Caco-2 (cell line): ENCODE results near the gene RNF13. TPM values are rescaled to one million over a fixed set of nuclear protein-coding genes. Genes with fewer than 3 reads are reported as not detected.

Source experiments
- BruUV-seq: library from RNA; stranded (reverse); fragments of 400-500 nt; replicated peaks from 2 replicates; lab custom pipeline; 2021; lab: Mats Ljungman, UMichigan
- CTCF ChIA-PET: fragments of 300-600 bp; sonication (Branson Sonifier 250); formaldehyde crosslinking; loops from one replicate; lab custom pipeline; 2022; ENCODE audit warnings: antibody characterized with exemption; lab: Charles Lee
- POLR2A ChIA-PET: fragments of 300-600 bp; sonication (Branson Sonifier 250); formaldehyde crosslinking; loops from one replicate; lab custom pipeline; 2022; ENCODE audit warnings: antibody characterized with exemption; lab: Charles Lee
- DNase-seq, 2 experiments: peaks; one replicate each; pipeline versions ENCODE4 v3.0.0 to v3.0.0-alpha.2; 2020 to 2022
- H3K27me3 ChIP-seq: replicated peaks from 2 replicates; pipeline ENCODE4 v1.6.0; 2011; ENCODE audit warnings: low read length; ENCODE audit not compliant: control insufficient read depth, insufficient read depth
- H3K36me3 ChIP-seq: 2 replicates; pipeline ENCODE4 v1.5.1; 2011; ENCODE audit warnings: low read length; ENCODE audit not compliant: control insufficient read depth, insufficient read depth
- H3K4me1 ChIP-seq: fragments of 250-450 bp; sonication (Bioruptor Pico); 2 replicates; pipeline ENCODE4 v1.5.1; 2020; ENCODE audit warnings: mild to moderate bottlenecking
- H3K4me3 ChIP-seq: 2 replicates; pipeline ENCODE4 v1.5.1; 2011; ENCODE audit warnings: low read depth, mild to moderate bottlenecking, control low read depth, low read length
- H3K9me3 ChIP-seq: fragments of 250-450 bp; sonication (Bioruptor Pico); 2 replicates; pipeline ENCODE4 v1.5.1; 2020; ENCODE audit warnings: mild to moderate bottlenecking, moderate library complexity
- H3K27ac Mint-ChIP-seq: one replicate; pipeline ENCODE4 v1.8.0; 2022; ENCODE audit warnings: mixed read lengths; ENCODE audit not compliant: unreplicated experiment
- H3K27me3 Mint-ChIP-seq: one replicate; pipeline ENCODE4 v1.8.0; 2022; ENCODE audit warnings: mixed read lengths; ENCODE audit not compliant: insufficient read depth, unreplicated experiment
- H3K36me3 Mint-ChIP-seq: one replicate; pipeline ENCODE4 v1.8.0; 2022; ENCODE audit warnings: mild to moderate bottlenecking, mixed read lengths; ENCODE audit not compliant: insufficient read depth, unreplicated experiment
- H3K4me1 Mint-ChIP-seq: one replicate; pipeline ENCODE4 v1.8.0; 2022; ENCODE audit warnings: low read depth, mixed read lengths; ENCODE audit not compliant: unreplicated experiment
- H3K4me3 Mint-ChIP-seq: one replicate; pipeline ENCODE4 v1.8.0; 2022; ENCODE audit warnings: mild to moderate bottlenecking, moderate library complexity, mixed read lengths; ENCODE audit not compliant: unreplicated experiment
- H3K9me3 Mint-ChIP-seq: one replicate; pipeline ENCODE4 v1.8.0; 2022; ENCODE audit warnings: mixed read lengths; ENCODE audit not compliant: unreplicated experiment
- CTCF ChIP-seq, 2 experiments: fragments of 200-600 bp in 1 of 2; IDR thresholded peaks; 1 replicate in 1 of 2; 2 replicates in 1 of 2; pipeline versions ENCODE4 v1.5.1 to v1.8.0; 2011 to 2022; ENCODE audit warnings: antibody characterized with exemption in 1 of 2, control low read depth in 1 of 2, inconsistent platforms in 1 of 2, low read depth in 1 of 2, low read length in 1 of 2, mild to moderate bottlenecking in 1 of 2, moderate library complexity in 1 of 2; ENCODE audit not compliant: insufficient read depth in 1 of 2, severe bottlenecking in 1 of 2, unreplicated experiment in 1 of 2
- intact Hi-C: fragments of 100-400 bp; cut with micrococcal nuclease; formaldehyde crosslinking; loops from one replicate; pipeline ENCODE4 v1.10.0; 2022; ENCODE audit not compliant: unreplicated experiment
- total RNA-seq: library from RNA; stranded (reverse); gene quantifications from 2 replicates; pipeline ENCODE4 v1.2.3, GENCODE V29; 2022

Gene RNF13
- total RNA-seq, 1 experiment from 2014 or later: 44.2 TPM

GRCh38 chr3:149839896-149840295 is 26.9 kb downstream of the RNF13 start:
- Mint-ChIP-seq H3K36me3 (no peaks in the 10 kb centered on the region), H3K27me3 (no peaks in the 10 kb centered on the region), H3K4me3 (no peak overlapping the region), H3K27ac (no peak overlapping the region), H3K9me3 (peaks cover 10% of the 10 kb centered on the region), H3K4me1 (peaks cover 9% of the 10 kb centered on the region)
- no peak for TF ChIP-seq CTCF (IDR thresholded peaks at IDR 0.05; ENCODE audit: insufficient read depth in 1 of 2, low read depth in 1 of 2, low read length in 1 of 2, severe bottlenecking in 1 of 2, unreplicated experiment in 1 of 2)
- no peak overlapping the region for H3K4me3 ChIP-seq
- ChIA-PET CTCF (interaction anchor here (0.6 kb wide), 1 partner anchor 52 kb away, joined by 3 read pairs; no protein-coding TSS in a partner anchor), POLR2A (no interaction called here)
- H3K4me1 ChIP-seq: 0 out of 2 replicates have a peak, but pooled peaks cover 8% of the 10 kb centered on the region
- H3K9me3 ChIP-seq: peaks cover 7% of the 10 kb centered on the region; the same call in 1 of the 2 replicates
- BruUV-seq: no TSS peak
- intact Hi-C loops: no loop called here
- no peak for DNase-seq
- H3K36me3 ChIP-seq: no peaks in the 10 kb centered on the region
- no peaks in the 10 kb centered on the region for H3K27me3 ChIP-seq

- Mint-ChIP-seq H3K4me3 (no peak overlapping the region), H3K9me3 (no peaks in the 10 kb centered on the region), H3K27ac (no peak overlapping the region), H3K4me1 (peaks cover 9% of the 10 kb centered on the region), H3K36me3 (no peaks in the 10 kb centered on the region), H3K27me3 (no peaks in the 10 kb centered on the region)
- ChIA-PET CTCF (no interaction called here), POLR2A (no interaction called here)
- Histone ChIP-seq H3K36me3 (no peaks in the 10 kb centered on the region), H3K9me3 (0 out of 2 replicates have a peak, but pooled peaks cover under 1% of the 10 kb centered on the region), H3K4me1 (peaks cover 8% of the 10 kb centered on the region; the same call in 1 of the 2 replicates), H3K27me3 (no peaks in the 10 kb centered on the region), H3K4me3 (no peak overlapping the region)
- intact Hi-C loops: no loop called here
- no TSS peak for BruUV-seq
- no peak for DNase-seq
- no peak for TF ChIP-seq CTCF (IDR thresholded peaks at IDR 0.05; ENCODE audit: insufficient read depth in 1 of 2, low read depth in 1 of 2, low read length in 1 of 2, severe bottlenecking in 1 of 2, unreplicated experiment in 1 of 2)
Measured at GRCh38 chr3:149843502-149843901, 30.5 kb downstream of the RNF13 start.

- intact Hi-C loops: no loop called here
- no peaks in the 10 kb centered on the region for H3K36me3 ChIP-seq
- H3K4me1 ChIP-seq: peaks cover 8% of the 10 kb centered on the region; the same call in 1 of the 2 replicates
- DNase-seq: no peak
- H3K4me3 ChIP-seq: no peak overlapping the region
- no peaks in the 10 kb centered on the region for H3K9me3 ChIP-seq
- Mint-ChIP-seq H3K27me3 (no peaks in the 10 kb centered on the region), H3K9me3 (no peaks in the 10 kb centered on the region), H3K4me1 (peaks cover 9% of the 10 kb centered on the region), H3K4me3 (no peak overlapping the region), H3K27ac (no peak overlapping the region), H3K36me3 (no peaks in the 10 kb centered on the region)
- ChIA-PET POLR2A (no interaction called here), CTCF (no interaction called here)
- no peaks in the 10 kb centered on the region for H3K27me3 ChIP-seq
- no peak for TF ChIP-seq CTCF (IDR thresholded peaks at IDR 0.05; ENCODE audit: insufficient read depth in 1 of 2, low read depth in 1 of 2, low read length in 1 of 2, severe bottlenecking in 1 of 2, unreplicated experiment in 1 of 2)
- no TSS peak for BruUV-seq
Measured at GRCh38 chr3:149844091-149844490, 31.1 kb downstream of the RNF13 start.
